SW 1271 (cell line): ENCODE measurements around the gene LLGL2.

Experiments used
- DNase-seq, 2 experiments: peaks; one replicate each; lab custom pipeline; 2025; lab: John Stamatoyannopoulos, UW

LLGL2 gene

DNA sequence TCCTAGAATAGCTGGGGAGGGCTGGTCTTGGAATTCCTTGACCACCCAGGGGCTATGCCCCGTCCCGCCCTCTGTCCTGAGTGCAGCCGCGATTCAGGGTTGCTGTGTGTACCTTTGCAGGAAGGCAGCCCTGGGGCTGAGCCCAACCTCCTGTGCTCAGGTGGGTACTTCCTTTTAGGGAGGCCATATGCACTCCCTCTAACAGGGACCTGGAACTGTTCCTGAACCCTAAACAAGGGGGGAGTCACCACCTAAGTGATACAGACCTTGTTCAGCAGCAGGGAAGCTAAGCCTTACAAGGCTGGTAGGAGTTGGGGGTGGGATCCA is 24.6 kb downstream of the LLGL2 start:
- DNase-seq = no peak

DNA sequence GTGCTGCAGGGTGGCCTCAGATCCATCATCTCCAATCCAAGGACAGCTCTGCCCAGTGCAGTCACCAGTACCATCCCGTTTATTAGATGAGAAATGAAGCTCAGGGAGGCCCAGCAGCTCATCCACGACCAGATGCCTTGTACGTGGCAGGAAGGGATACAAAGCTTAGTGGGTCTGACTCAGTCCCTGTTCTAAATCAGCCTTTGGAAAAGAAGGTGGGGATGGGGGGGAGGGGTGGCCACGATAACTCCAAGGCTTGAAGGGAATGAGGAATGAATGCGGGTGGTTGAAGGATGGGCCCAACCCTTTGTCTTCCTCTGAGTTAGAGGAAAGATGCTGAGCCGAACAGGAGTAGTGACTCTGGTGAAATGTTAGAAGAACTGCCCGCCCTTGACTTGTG is 25.8 kb downstream of the LLGL2 start:
- DNase-seq = no peak

DNA sequence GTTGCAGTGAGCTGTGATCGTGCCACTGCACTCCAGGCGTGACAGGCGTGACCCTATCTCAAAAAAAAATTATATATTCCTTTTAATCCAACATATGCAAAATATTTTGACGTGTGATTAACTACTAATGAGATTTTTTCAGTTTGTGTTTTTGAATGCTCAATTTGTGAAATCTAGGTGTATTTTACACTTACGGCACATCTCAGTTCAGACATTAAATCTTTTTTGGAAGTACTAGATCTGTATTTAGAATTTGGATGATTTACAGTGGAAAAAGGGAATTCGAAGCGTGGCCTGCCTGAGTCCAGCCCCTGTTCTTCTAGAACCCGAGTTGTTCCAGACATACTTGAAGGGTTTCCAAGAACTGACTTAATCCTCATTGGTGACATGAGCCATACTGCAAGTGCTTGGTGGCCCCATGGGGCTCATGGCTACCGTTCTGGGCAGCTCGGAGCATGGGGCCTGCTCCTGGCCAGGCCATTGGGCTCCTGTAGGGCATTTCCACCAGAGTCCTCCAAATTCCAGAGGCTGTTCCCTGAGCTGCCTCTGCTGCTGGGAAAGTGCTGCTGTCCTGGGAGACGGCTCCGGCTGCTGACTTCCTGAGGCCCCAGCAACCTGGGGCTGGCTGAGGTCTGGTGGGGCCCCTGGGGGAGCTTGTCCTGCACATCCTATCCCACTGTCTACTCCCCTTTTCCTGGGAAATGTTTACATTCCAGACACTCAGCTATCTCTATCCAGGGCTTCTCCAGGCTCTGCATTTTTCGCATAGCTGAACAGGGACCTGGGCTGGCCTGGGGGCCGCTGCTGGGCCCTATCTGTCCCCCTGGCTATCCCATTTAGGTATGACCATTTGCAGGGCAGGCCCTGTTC is 27.2 kb downstream of the LLGL2 start:
- DNase-seq = no peak

- no peak for DNase-seq
These were observed 28.0 kb downstream of the LLGL2 start for GRCh38 chr17:75553295-75554110.

GRCh38 chr17:75555679-75556153 is 30.2 kb downstream of the LLGL2 start:
- no peak for DNase-seq

DNA sequence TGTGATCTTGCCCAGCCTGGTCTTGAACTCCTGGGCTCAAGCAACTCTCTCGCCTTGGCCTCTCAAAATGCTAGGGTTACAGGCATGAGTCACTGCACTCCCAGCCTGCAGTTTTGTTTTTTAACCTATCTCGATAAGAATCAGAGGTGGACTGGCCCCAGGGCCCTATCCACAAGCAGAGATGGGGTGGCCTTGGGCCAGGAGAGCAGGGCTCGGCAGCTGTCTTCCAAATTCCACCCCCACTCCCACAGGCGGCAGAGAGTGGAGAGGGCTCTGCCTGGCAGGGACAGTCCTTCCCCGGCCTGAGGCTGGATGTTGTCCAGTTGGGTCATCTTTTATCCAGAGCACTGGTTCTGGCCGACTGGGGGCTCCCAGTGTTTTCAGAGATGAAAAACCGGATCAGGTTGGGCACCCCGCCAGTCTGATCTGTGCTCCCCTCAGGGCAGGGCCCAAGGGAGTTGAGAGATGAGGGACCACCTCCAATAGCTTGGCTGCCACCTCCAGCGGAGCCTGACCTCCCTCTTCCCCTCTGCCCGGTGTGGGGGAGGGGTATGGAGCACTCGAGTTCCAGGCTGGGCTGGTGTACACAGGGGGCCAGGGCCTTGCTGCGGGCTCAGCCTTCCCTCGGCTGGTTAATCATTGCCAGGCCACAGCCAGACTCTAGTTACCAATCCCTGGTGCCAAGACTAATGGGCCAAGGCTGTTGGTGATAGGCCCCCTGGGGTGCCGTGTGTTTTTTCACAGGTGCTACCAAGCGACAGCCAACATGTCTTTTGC is 31.8 kb downstream of the LLGL2 start:
- DNase-seq = no peak

DNA sequence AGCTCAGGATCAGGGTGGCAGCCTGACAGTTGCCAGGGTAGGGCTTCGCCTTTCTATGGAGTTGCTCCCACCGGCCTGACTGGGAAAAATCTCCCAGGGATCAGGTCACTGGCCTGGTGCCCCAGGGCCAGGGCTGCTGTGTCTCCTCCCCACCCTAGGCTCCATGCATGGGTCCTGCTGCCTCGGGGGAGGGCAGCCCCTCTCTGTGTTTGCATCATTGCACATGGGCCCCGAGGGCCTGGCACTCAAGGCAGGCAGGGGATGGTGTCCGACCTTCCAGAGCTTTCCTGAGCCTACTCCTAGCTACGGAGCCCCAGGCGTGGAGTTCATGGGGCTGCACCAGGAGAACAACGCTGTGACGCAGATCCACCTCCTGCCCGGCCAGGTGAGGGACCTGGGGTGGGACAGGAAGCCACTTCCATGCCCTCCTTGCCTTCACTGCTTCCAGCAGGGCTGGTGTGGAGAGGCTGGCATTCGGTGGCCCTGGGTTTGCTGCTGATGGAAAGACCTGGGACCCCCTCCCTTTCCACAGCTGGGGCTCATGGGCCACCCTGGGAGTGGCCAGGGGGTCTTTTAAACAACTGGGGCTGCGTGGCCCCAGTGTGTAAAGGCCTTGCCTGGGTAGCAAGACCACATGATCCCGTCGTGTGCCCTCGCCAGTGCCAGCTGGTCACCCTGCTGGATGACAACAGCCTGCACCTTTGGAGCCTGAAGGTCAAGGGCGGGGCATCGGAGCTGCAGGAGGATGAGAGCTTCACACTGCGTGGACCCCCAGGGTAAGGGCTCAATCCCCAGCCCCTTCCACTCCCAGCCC is 32.6 kb downstream of the LLGL2 start:
- no peak for DNase-seq

- DNase-seq = no peak
These were observed 33.4 kb downstream of the LLGL2 start for GRCh38 chr17:75558666-75559530.

DNA sequence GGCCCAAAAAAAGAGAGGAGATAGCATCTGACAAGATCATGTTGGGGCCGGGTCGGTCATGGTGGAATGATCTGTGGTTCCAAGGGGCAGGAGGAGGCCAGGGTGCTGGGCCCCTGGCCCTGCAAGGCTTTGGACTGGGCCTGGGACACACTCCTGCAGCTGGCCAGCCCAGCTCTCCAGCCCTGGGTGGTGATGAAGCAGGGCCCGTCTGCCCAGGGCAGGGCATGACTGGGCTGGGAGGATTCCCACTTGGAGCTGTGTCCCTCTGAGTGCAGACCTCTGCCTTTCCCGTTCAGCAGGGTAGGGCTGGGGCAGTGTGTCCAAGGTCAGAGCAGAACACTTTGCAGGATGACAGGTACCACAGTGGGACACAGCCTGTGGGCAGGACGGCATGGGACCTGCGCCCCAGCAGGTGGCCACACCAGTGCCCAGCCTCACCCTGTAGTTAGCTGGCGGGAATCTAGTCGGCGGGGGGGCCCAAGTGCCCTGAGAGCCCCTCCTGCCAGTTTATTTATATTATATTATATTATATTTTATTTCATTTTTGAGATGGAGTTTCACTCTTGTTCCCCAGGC is 34.5 kb downstream of the LLGL2 start:
- DNase-seq = no peak

DNA sequence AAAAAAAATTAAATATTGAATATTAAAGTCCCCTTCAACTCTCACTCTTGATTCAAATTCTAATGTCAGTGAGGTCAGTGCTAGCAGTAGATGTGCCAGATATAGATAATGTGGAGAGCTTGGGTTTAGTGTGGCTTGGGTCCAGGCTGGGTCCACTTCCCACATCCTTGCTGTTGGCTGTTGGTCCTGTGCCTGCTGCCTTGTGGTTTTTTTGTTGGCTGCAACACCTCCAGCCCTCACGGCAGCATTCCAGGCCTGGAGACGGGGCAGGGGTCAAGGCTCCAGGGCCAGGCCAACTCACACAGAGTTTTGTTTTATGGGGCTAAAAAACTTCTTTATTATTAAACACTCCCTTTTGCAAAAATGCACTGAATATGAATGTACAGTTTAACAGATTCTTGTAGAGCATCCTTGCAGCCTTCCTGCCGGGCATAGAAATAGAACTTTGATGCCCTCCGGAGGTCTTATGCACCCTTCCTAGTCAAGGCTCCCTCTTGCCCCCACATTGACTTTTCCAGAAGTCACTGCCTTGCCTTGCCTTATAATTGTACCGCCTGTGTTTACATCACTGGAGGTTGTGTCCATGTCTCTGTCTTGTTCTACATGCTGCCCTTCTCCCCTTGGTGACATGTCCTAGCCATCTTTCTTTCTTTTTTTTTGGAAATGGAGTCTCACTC is 36.6 kb downstream of the LLGL2 start:
- no peak for DNase-seq

DNA sequence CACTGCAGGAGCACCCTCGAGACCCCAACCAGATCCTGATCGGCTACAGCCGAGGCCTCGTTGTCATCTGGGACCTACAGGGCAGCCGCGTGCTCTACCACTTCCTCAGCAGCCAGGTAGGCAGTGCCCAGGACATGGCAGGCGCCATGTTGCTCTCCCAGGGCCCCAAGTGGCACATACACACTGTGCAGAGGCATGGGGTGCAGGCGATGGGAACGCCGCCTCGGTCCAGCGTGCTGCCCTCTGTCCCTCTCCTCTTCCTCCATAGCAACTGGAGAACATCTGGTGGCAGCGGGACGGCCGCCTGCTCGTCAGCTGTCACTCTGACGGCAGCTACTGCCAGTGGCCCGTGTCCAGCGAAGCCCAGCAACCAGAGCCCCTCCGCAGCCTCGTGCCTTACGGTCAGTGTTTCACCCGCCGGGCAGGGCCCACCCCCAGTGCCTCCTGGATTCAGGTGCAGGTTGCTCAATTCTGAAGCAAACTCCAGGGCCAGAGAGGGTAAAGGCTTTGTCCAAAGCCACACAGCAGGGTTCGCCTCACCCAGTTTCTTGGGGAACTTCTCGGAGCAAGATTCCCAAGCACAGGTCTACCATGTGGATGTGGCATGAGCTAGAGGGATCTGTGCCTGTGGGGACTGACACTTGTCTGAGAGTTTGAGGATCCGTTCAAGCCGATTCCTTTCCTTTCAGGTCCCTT is 37.7 kb downstream of the LLGL2 start:
- no peak for DNase-seq

DNA sequence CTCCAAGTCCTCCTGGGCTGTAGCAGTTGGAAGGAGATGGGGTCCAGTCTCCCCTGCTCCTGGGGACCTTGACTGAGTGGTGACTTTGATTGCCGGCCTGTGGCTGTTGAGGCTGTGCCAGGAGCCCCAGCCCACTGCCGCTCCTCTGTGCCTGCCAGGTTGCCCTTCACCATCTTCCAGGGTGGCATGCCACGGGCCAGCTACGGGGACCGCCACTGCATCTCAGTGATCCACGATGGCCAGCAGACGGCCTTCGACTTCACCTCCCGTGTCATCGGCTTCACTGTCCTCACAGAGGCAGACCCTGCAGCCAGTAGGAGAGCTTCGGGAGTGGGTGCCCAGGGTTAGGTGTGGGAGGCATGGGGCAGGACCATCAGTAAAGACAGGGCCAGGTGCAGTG is 38.7 kb downstream of the LLGL2 start:
- no peak for DNase-seq

- DNase-seq = no peak
These were observed 39.6 kb downstream of the LLGL2 start for GRCh38 chr17:75565066-75565465.

DNA sequence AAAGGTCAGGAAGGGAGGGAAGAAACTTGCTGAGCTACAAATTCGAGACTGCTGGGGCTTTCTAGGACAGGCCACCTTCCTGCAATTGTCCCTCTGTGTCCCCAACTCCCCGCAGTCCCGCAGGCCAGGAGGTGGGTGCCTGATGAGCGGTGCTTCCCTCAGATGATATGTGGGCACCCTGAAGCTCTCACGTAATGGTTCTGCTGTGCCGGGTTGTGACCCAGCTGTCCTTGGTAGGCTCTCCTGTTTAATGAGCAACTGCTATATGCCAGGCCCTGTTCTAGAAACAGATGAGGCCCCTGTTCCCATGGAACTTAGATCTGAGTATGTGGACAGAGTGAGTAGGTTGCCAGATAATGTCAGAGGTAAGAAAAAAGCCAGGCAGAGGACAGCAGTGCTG is 40.1 kb downstream of the LLGL2 start:
- DNase-seq = no peak

DNA sequence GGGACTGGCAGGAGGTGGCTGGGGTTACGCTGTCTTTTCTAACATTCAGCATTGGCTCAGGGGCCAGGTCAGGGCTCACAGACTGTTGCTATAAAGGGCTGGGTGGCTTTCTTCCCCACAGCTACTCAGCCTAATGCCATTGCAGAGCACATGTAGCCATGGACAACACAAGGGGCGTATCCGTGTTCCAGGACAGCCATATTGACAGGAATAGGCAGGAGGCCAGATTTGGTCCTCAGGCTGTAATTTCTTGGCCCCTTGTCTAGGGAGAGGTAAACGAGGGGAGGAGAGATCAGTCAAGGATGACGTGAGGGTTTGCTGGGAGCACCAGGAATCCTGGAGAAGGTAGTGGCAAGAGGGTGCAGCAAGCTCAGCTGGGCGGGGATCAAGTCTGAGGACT is 40.9 kb downstream of the LLGL2 start:
- no peak for DNase-seq

DNA sequence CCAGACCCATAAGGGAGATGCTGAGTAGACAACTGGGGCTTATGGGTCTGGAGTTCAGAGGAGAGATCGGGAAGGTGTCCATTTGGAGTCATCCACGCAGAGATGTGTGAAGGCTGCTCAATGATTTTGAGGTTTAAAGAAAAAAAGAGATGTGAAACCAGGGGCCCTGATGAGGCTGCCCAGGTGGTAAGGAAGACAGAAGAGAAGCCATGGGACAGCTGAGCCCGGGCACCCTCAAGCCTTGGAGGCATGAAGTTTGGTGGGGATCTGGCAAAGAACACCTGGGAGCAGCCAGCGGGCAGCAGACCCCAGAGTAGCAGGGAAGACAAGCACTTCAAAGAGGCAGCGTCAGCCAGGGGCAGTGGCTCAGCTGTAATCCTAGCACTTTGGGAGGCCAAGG is 41.3 kb downstream of the LLGL2 start:
- no peak for DNase-seq

DNA sequence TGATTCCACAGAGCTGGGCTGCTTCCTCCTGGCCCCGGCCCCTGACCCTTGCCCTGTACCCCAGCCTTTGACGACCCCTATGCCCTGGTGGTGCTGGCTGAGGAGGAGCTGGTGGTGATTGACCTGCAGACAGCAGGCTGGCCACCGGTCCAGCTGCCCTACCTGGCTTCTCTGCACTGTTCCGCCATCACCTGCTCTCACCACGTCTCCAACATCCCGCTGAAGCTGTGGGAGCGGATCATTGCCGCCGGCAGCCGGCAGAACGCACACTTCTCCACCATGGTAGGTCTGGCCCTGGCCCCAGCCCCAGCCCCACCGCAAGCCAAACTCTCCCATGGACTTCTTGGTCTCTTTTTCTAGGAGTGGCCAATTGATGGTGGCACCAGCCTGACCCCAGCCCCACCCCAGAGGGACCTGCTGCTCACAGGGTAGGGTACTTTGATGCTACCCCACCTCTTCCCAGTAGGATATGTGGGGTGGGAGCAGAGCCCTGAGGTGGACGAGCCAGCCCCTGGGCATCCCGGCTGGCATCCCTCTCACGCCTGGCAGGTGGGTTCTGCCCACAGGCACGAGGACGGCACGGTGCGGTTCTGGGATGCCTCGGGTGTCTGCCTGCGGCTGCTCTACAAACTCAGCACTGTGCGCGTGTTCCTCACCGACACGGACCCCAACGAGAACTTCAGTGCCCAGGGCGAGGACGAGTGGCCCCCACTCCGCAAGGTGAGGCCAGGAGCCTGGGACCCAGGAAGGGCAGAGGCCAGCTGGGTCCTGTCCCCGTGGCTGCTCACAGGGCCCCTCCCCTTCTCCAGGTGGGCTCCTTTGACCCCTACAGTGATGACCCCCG is 43.1 kb downstream of the LLGL2 start:
- DNase-seq = no peak

GRCh38 chr17:75570034-75570676 is 44.7 kb downstream of the LLGL2 start:
- no peak for DNase-seq
